ENCODE measurements around the gene LRBA. TPM values are rescaled to one million over a fixed set of nuclear protein-coding genes. Genes with fewer than 3 reads are reported as not detected.

The LRBA gene
- polyA plus RNA-seq, 1 donor: 52.8 TPM

DNA sequence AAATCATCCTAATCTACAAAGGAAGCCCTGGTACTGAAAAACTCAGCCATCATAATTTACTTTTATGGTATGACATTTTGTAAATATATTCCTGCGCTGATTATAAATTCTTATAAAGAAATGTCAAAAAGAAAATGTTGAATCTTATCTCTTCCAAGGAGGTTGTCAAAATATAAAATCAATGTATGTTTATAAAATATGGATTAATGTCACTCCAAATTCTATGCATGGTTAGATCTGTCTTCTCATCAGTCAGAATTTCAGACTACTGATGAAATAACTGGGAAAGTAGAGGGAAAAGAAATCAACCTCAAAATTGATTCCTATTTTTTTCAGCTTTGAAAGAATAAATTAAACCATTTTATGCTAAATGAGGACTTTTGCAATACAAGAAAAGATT, 553.1 kb downstream of the LRBA start:
- H3K27ac ChIP-seq (ENCODE audit: low read length): no peak overlapping the region
- H3K36me3 ChIP-seq (ENCODE audit: control insufficient read depth, insufficient read depth, low read length): peaks cover 3% of the 10 kb centered on the region
- no peaks in the 10 kb centered on the region for H3K9me3 ChIP-seq (ENCODE audit: control insufficient read depth, low read depth, low read length)
- no peaks in the 10 kb centered on the region for H3K4me1 ChIP-seq (ENCODE audit: control insufficient read depth, insufficient read depth, low read length)
- no CpG with 5 or more reads among the region's 1 CpG for WGBS (ENCODE audit: insufficient coverage, low lambda C conversion rate)
- no peak overlapping the region for H3K4me3 ChIP-seq (ENCODE audit: low read length)
- no peak for DNase-seq
- H3K27me3 ChIP-seq (ENCODE audit: control insufficient read depth, insufficient read depth, low read length): no peaks in the 10 kb centered on the region

GRCh38 chr4:150457802-150458201, 557.3 kb downstream of the LRBA start:
- 90% methylated on average over 1 of the region's 1 CpG for WGBS (ENCODE audit: insufficient coverage, low lambda C conversion rate)
- no peaks in the 10 kb centered on the region for H3K27me3 ChIP-seq (ENCODE audit: control insufficient read depth, insufficient read depth, low read length)
- H3K4me1 ChIP-seq (ENCODE audit: control insufficient read depth, insufficient read depth, low read length): no peaks in the 10 kb centered on the region
- H3K4me3 ChIP-seq (ENCODE audit: low read length): no peak overlapping the region
- H3K9me3 ChIP-seq (ENCODE audit: control insufficient read depth, low read depth, low read length): peaks cover 4% of the 10 kb centered on the region
- no peak overlapping the region for H3K27ac ChIP-seq (ENCODE audit: low read length)
- no peak for DNase-seq
- H3K36me3 ChIP-seq (ENCODE audit: control insufficient read depth, insufficient read depth, low read length): peaks cover 2% of the 10 kb centered on the region

- no CpG with 5 or more reads among the region's 3 CpGs for WGBS (ENCODE audit: insufficient coverage, low lambda C conversion rate)
- DNase-seq: no peak
Measured at GRCh38 chr4:150451883-150452282, 563.2 kb downstream of the LRBA start.

DNA sequence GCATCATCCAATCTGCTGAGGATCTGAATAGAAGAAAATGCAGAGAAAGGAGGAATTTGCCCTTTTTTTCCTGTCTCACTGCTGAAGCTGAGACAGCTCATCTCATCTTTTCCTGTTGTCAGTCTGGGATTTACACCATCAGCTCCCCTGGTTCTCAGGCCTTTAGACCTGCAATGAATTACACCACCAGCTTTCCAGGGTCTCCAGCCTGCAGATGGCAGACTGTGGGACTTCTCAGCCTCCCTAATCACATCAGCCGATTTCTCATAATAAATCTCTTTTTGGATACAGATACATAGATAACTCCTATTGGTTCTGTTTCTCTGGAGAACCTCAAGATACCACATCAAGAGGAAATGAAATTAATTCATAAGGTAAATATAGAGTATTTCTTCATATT, 567.7 kb downstream of the LRBA start:
- Histone ChIP-seq H3K27ac (ENCODE audit: low read length) (no peak overlapping the region), H3K4me3 (ENCODE audit: low read length) (no peak overlapping the region), H3K36me3 (ENCODE audit: control insufficient read depth, insufficient read depth, low read length) (no peaks in the 10 kb centered on the region), H3K4me1 (ENCODE audit: control insufficient read depth, insufficient read depth, low read length) (no peaks in the 10 kb centered on the region), H3K27me3 (ENCODE audit: control insufficient read depth, insufficient read depth, low read length) (no peaks in the 10 kb centered on the region), H3K9me3 (ENCODE audit: control insufficient read depth, low read depth, low read length) (no peaks in the 10 kb centered on the region)
- no peak for DNase-seq
- no CpG with 5 or more reads among the region's 1 CpG for WGBS (ENCODE audit: insufficient coverage, low lambda C conversion rate)

More at GRCh38 chr4:150451883-150452282, 563.2 kb downstream of the LRBA start:
- peaks cover 2% of the 10 kb centered on the region for H3K36me3 ChIP-seq (ENCODE audit: control insufficient read depth, insufficient read depth, low read length)
- no peak overlapping the region for H3K27ac ChIP-seq (ENCODE audit: low read length)
- H3K4me1 ChIP-seq (ENCODE audit: control insufficient read depth, insufficient read depth, low read length): no peaks in the 10 kb centered on the region
- no peak overlapping the region for H3K4me3 ChIP-seq (ENCODE audit: low read length)
- H3K9me3 ChIP-seq (ENCODE audit: control insufficient read depth, low read depth, low read length): peaks cover 4% of the 10 kb centered on the region
- H3K27me3 ChIP-seq (ENCODE audit: control insufficient read depth, insufficient read depth, low read length): no peaks in the 10 kb centered on the region

DNA sequence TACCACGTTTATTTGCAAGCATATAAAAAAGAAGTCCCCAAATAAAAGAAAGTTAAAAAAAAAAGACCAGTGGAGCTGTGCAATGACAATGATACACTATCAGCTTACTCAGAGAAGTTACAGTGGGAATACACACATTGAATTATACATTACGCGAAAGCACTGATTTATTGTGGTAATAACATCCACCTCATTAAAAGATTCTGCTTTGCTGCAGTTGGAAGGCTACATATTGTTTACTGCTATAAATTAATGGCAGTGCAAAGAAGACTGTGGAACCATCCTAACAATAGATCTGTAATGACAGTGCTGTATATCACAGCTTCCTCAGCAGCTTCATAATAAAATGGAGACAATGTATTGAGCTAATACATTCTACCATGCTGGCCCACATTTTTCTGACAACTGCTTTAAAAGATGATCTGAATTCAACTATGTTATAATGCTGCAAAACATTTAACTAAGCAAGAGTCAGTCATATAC, 575.6 kb downstream of the LRBA start:
- H3K9me3 ChIP-seq (ENCODE audit: control insufficient read depth, low read depth, low read length): no peaks in the 10 kb centered on the region
- H3K36me3 ChIP-seq (ENCODE audit: control insufficient read depth, insufficient read depth, low read length): peaks cover 2% of the 10 kb centered on the region
- 71% methylated on average over 1 of the region's 3 CpGs for whole genome bisulfite sequencing (ENCODE audit: insufficient coverage, low lambda C conversion rate)
- no peak overlapping the region for H3K27ac ChIP-seq (ENCODE audit: low read length)
- no peak for DNase-seq
- no peak overlapping the region for H3K4me3 ChIP-seq (ENCODE audit: low read length)
- no peaks in the 10 kb centered on the region for H3K27me3 ChIP-seq (ENCODE audit: control insufficient read depth, insufficient read depth, low read length)
- H3K4me1 ChIP-seq (ENCODE audit: control insufficient read depth, insufficient read depth, low read length): no peaks in the 10 kb centered on the region

DNA sequence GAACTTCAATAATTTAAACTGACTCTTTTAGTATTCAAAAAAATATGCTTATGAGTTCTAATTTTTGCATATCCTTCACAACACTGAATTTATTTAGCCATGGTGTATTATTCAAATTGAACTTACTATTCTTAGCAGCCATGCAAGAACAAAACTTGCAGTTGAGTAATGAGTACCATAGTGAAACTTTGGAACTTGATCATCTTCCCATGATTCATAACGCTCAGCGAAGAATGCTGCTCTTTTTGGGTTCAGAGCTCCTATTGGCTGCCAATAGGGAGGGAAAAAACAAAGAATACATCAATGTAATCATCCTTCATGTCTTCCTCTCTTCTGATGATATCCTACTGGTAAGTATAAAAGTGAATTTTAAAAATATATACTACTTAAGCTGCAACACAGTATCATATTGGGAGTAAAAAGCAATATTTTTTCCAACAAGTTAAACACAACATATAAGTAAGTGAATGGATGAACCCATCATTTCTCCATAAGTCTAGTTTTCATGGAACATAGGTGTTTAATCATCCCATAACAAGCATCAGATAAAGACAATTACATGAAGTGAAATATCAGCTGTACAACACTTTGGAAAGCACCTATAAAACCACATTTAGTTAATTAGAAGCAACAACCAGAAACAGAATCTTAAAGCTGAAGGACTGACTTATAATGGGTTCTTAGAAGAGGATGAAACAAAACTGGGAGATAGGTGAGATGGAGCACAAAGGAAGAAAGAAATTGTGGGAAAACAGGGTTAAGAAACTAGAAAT, 578.3 kb downstream of the LRBA start:
- 100% methylated on average over 1 of the region's 2 CpGs for WGBS (ENCODE audit: insufficient coverage, low lambda C conversion rate)

DNA sequence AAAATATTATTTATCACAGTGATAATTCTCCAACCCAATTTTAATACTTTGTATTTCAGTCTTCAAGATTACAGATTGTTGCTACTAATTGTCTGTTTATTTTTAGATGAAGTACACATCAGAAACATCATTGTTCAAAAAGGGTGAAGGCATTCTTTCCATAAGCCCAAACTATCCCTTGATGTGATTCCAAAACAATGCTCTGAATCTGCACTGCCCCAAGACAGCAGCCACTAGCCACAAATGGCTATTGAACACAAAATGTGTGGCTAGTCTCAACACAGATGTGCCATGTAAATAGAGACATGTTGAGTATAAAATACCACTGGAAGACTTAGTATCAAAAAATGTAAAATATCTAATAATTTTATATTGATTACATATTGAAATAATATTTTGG, 583.9 kb downstream of the LRBA start:
- H3K4me1 ChIP-seq (ENCODE audit: control insufficient read depth, insufficient read depth, low read length): no peaks in the 10 kb centered on the region
- no peaks in the 10 kb centered on the region for H3K27me3 ChIP-seq (ENCODE audit: control insufficient read depth, insufficient read depth, low read length)
- DNase-seq: no peak
- no peaks in the 10 kb centered on the region for H3K9me3 ChIP-seq (ENCODE audit: control insufficient read depth, low read depth, low read length)
- peaks cover 6% of the 10 kb centered on the region for H3K36me3 ChIP-seq (ENCODE audit: control insufficient read depth, insufficient read depth, low read length)
- H3K4me3 ChIP-seq (ENCODE audit: low read length): no peak overlapping the region
- no peak overlapping the region for H3K27ac ChIP-seq (ENCODE audit: low read length)

More for the DNA sequence above, 578.3 kb downstream of the LRBA start:
- no peak for DNase-seq
- H3K27ac ChIP-seq (ENCODE audit: low read length): no peak overlapping the region
- H3K4me3 ChIP-seq (ENCODE audit: low read length): no peak overlapping the region
- H3K27me3 ChIP-seq (ENCODE audit: control insufficient read depth, insufficient read depth, low read length): no peaks in the 10 kb centered on the region
- no peaks in the 10 kb centered on the region for H3K9me3 ChIP-seq (ENCODE audit: control insufficient read depth, low read depth, low read length)
- H3K4me1 ChIP-seq (ENCODE audit: control insufficient read depth, insufficient read depth, low read length): no peaks in the 10 kb centered on the region
- peaks cover 3% of the 10 kb centered on the region for H3K36me3 ChIP-seq (ENCODE audit: control insufficient read depth, insufficient read depth, low read length)

- no CpG with 5 or more reads among the region's 1 CpG for WGBS (ENCODE audit: insufficient coverage, low lambda C conversion rate)
- no peak for DNase-seq
- Histone ChIP-seq H3K4me3 (ENCODE audit: low read length) (no peak overlapping the region), H3K27ac (ENCODE audit: low read length) (no peak overlapping the region), H3K4me1 (ENCODE audit: control insufficient read depth, insufficient read depth, low read length) (no peaks in the 10 kb centered on the region), H3K36me3 (ENCODE audit: control insufficient read depth, insufficient read depth, low read length) (peaks cover 13% of the 10 kb centered on the region), H3K9me3 (ENCODE audit: control insufficient read depth, low read depth, low read length) (no peaks in the 10 kb centered on the region), H3K27me3 (ENCODE audit: control insufficient read depth, insufficient read depth, low read length) (no peaks in the 10 kb centered on the region)
Measured at GRCh38 chr4:150425161-150425560, 589.9 kb downstream of the LRBA start.

- no peaks in the 10 kb centered on the region for H3K4me1 ChIP-seq (ENCODE audit: control insufficient read depth, insufficient read depth, low read length)
- no CpG with 5 or more reads among the region's 12 CpGs for WGBS (ENCODE audit: insufficient coverage, low lambda C conversion rate)
Measured at GRCh38 chr4:150423503-150423902, 591.6 kb downstream of the LRBA start.

DNA sequence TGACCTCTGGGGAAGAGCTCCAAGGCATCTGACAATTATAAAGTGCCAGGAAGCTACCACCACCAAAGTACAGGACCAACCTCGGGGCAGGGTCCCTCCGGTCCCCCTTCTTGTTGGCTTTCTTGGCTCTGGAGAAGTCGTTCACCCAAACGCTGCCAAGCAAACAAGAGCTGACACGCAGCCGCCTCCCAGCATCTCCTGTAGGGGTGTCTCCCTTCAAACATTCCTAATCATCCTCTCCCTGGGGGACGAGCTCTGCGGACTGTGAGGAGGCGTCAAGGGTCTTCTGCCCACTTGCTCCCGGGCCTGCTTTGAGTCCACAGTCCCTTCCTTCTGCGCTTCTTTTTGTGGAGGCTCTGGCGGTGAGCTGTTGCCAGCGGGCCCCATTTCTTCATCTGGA, 592.0 kb downstream of the LRBA start:
- peaks cover 12% of the 10 kb centered on the region for H3K36me3 ChIP-seq (ENCODE audit: control insufficient read depth, insufficient read depth, low read length)
- H3K4me1 ChIP-seq (ENCODE audit: control insufficient read depth, insufficient read depth, low read length): no peaks in the 10 kb centered on the region
- no peak for DNase-seq
- WGBS (ENCODE audit: insufficient coverage, low lambda C conversion rate): no CpG with 5 or more reads among the region's 13 CpGs
- no peaks in the 10 kb centered on the region for H3K9me3 ChIP-seq (ENCODE audit: control insufficient read depth, low read depth, low read length)
- no peak overlapping the region for H3K4me3 ChIP-seq (ENCODE audit: low read length)
- H3K27me3 ChIP-seq (ENCODE audit: control insufficient read depth, insufficient read depth, low read length): no peaks in the 10 kb centered on the region
- no peak overlapping the region for H3K27ac ChIP-seq (ENCODE audit: low read length)

More at GRCh38 chr4:150423503-150423902, 591.6 kb downstream of the LRBA start:
- no peaks in the 10 kb centered on the region for H3K9me3 ChIP-seq (ENCODE audit: control insufficient read depth, low read depth, low read length)
- H3K4me3 ChIP-seq (ENCODE audit: low read length): no peak overlapping the region
- peaks cover 12% of the 10 kb centered on the region for H3K36me3 ChIP-seq (ENCODE audit: control insufficient read depth, insufficient read depth, low read length)
- DNase-seq: no peak
- no peaks in the 10 kb centered on the region for H3K27me3 ChIP-seq (ENCODE audit: control insufficient read depth, insufficient read depth, low read length)
- no peak overlapping the region for H3K27ac ChIP-seq (ENCODE audit: low read length)

GRCh38 chr4:150421612-150422011, 593.5 kb downstream of the LRBA start:
- 100% methylated on average over 1 of the region's 1 CpG for WGBS (ENCODE audit: insufficient coverage, low lambda C conversion rate)
- H3K27ac ChIP-seq (ENCODE audit: low read length): no peak overlapping the region
- no peaks in the 10 kb centered on the region for H3K27me3 ChIP-seq (ENCODE audit: control insufficient read depth, insufficient read depth, low read length)
- DNase-seq: no peak
- peaks cover 12% of the 10 kb centered on the region for H3K36me3 ChIP-seq (ENCODE audit: control insufficient read depth, insufficient read depth, low read length)
- no peaks in the 10 kb centered on the region for H3K4me1 ChIP-seq (ENCODE audit: control insufficient read depth, insufficient read depth, low read length)
- H3K9me3 ChIP-seq (ENCODE audit: control insufficient read depth, low read depth, low read length): no peaks in the 10 kb centered on the region
- H3K4me3 ChIP-seq (ENCODE audit: low read length): no peak overlapping the region

Measured in large intestine (tissue), 3 donors.